Cardiac fibroblast (primary cell): ENCODE results near the gene HMCN2.

Experiments used
- DNase-seq, 2 donors: peaks; one replicate each; pipeline versions ENCODE4 v3.0.0 to v3.0.0-alpha.2; 2010; ENCODE audit warnings: low read depth in 2 of 2
- H3K4me3 ChIP-seq, 2 donors: replicated peaks in 1 of 2; 1 replicate in 1 of 2; 2 replicates in 1 of 2; pipeline ENCODE4 v1.5.1; 2011; ENCODE audit warnings: low read depth in 2 of 2, low read length in 2 of 2, mild to moderate bottlenecking in 2 of 2, moderate library complexity in 1 of 2
- CTCF ChIP-seq: IDR thresholded peaks from one replicate; pipeline ENCODE4 v1.5.1; 2011; ENCODE audit warnings: low read depth, mild to moderate bottlenecking, low read length, inconsistent platforms

The HMCN2 gene

GRCh38 chr9:130329061-130329460, 63.5 kb downstream of the HMCN2 start:
- no peak for TF ChIP-seq CTCF
- no peak for DNase-seq
- no peak overlapping the region for H3K4me3 ChIP-seq

GRCh38 chr9:130330202-130330862, 64.8 kb downstream of the HMCN2 start:
- no peak for TF ChIP-seq CTCF
- no peak overlapping the region for H3K4me3 ChIP-seq
- no peak for DNase-seq

GRCh38 chr9:130331061-130331460, 65.5 kb downstream of the HMCN2 start:
- DNase-seq: no peak

GRCh38 chr9:130331573-130331972, 66.0 kb downstream of the HMCN2 start:
- peak; percentile 41 to 72 for DNase-seq
- TF ChIP-seq CTCF: no peak
- H3K4me3 ChIP-seq: no peak overlapping the region

More at GRCh38 chr9:130331061-130331460, 65.5 kb downstream of the HMCN2 start:
- H3K4me3 ChIP-seq: no peak overlapping the region
- TF ChIP-seq CTCF: no peak

GRCh38 chr9:130332384-130332926, 66.9 kb downstream of the HMCN2 start:
- no peak for DNase-seq
- no peak overlapping the region for H3K4me3 ChIP-seq
- no peak for TF ChIP-seq CTCF

- no peak for TF ChIP-seq CTCF
- DNase-seq: no peak
- no peak overlapping the region for H3K4me3 ChIP-seq
Observed at GRCh38 chr9:130333041-130333711, 67.6 kb downstream of the HMCN2 start.
